ENCODE data around the gene ST8SIA4.

ST8SIA4 gene, protein sequence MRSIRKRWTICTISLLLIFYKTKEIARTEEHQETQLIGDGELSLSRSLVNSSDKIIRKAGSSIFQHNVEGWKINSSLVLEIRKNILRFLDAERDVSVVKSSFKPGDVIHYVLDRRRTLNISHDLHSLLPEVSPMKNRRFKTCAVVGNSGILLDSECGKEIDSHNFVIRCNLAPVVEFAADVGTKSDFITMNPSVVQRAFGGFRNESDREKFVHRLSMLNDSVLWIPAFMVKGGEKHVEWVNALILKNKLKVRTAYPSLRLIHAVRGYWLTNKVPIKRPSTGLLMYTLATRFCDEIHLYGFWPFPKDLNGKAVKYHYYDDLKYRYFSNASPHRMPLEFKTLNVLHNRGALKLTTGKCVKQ
- 43.4 to 183 (median 117) reads per million in 17 experiments for total RNA-seq

GRCh38 chr5:100903039-100903887 is at the start of gene ST8SIA4:
ST8SIA4 (minus strand) TSS chr5:100903282; CDS start chr5:100902955, 327 bp downstream.
- DNase-seq: peak; percentile 91 to 96 (median 94)

- peak; percentile 6 to 55 (median 25) for DNase-seq
These were observed 47.9 kb upstream of the ST8SIA4 start for GRCh38 chr5:100950985-100951384.

GRCh38 chr5:100913298-100913697 is 10.2 kb upstream of the ST8SIA4 start:
- no peak for DNase-seq

DNA sequence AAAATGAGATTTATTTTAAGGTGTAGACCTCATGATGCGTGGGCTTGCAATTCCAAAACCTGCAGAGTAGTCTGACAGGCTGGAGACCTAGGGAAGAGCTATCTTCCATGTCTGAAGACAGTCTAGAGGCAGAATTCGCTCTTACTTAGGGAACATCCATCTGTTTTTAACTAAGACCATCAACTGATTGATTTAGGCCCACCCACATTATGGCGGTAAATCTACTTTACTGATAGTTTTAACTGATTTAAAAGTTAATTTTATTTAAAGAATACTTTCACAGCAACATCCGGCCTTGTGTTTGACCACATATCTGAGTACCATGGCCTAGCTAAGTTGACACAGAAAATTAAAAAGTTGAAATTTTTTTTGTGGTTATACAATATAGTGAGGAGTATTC is 6.0 kb upstream of the ST8SIA4 start:
- DNase-seq: no peak

GRCh38 chr5:100905259-100905914 is 2.3 kb upstream of the ST8SIA4 start:
- no peak for DNase-seq

GRCh38 chr5:100904259-100904861 is 1.3 kb upstream of the ST8SIA4 start:
- DNase-seq: peak in 3 of 4 experiments; percentile 63 to 84 (median 77)

DNA sequence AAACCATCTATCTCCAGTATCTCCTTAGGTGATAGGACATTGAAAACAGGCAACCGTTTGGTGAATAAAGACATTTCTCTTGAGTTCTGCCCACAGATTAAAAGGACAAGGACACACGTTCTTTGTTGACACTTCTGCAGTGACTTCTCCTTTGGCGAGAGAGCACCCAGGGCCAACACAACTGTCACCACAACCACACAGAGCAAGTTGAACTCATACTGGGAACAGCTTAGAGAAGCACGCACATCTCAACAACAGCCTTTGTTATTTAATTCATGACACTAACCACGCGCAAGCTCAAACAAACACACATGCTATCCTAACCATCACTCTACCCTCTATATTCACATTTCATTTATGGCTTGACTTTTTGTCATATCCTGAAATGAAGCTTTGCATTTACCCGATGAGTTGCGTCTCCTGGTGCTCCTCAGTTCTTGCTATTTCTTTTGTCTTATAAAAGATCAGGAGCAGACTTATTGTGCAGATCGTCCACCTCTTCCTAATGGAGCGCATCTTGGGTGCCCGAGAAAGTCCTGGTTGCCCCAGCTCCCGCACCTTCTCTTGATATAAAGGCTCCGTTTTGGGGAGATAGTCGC is 543 bp downstream of the ST8SIA4 start:
- DNase-seq: peak in 3 of 4 experiments; percentile 62 to 68 (median 64)

GRCh38 chr5:100901821-100902341 is 1.2 kb downstream of the ST8SIA4 start:
- peak; percentile 85 to 95 (median 92) for DNase-seq

DNA sequence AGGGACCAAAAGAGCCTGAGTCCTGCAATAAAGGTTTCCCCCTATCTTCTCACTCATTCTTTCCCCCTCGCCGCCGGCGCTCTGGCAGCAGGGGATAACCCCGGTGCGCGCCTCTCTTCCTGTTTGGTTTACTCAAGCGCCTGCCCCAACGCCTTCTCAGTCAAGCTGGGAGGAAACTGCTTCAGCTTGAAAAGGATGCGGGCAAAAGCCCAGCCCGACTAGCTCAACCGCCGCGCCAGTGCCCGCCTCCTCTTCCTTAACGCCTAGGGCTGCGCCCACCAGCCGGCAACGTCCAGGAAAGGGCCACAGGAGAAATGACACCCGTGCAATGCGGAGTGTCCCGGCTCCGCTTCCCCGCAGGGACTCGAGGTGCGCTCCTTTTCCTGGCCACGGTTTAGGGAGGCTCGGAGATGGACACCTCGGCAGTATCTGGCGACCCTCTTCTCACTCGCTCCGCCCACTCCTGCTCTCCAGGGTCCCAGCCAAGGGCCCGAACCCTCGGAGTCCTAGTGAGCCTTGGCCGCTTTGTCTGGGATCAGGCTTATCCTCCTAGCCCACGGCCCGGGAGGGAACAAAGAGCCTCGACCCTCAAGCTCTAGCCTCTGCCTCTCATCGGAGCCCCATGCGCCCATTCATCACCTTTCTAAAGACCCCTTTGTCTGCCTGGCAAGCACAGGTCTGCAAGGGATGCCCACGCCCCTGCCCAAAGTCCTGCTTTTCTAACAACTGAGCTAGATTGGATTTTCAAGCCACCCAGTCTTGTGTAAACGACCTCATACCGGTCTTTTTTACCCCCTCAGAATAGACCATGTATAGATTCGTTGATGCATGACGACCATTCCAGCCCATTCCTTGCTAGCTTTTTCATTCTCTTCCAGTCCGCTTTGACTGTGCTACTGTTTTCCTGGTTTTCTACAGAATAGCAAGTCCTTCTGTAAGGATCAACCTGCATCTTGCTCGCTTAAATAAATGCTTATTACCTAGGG is 2.0 kb downstream of the ST8SIA4 start:
- peak; percentile 83 to 93 (median 92) for DNase-seq

- DNase-seq: peak; percentile 48 to 80 (median 68)
These were observed 2.8 kb downstream of the ST8SIA4 start for GRCh38 chr5:100900142-100900795.

- peak in 1 of 4 experiments; percentile 15 for DNase-seq
These were observed 3.4 kb downstream of the ST8SIA4 start for GRCh38 chr5:100899675-100900074.

DNA sequence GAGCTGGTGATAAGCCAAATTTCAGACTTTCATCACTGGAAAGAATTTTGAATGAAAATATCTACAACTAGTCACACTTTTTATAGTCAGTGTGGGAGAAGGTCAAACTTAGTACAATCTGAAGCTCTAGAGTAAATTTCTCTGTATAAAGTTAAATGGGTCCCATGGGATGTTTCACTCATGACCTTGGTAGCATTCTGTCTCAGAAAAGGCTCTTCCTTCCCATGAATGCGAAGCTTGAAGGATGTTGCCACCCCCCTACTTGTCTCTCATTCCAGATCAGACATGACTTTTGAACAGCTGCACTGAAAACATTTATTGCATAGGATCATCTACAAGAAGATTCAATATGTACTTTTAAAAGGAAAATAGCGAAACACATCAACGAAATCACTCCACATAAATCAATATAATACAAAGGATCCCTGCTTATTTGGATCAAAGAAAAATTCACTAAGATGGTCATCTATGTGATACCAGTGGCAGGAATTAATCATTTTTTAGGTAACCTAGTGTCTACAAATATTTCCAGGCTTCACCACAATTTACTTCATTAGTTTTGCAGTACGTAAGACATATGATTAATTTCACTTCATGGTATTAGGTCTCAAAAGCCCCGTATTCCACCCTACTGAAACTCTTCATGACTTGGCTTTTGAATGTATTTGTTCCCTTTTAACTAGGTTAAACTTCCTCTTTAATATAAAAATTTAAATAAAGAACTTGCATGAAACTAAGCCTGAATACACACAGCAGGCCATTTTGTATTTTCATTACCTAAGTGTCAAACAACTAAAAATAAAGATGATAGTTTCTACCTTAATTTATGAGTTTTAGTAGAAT is 4.4 kb downstream of the ST8SIA4 start:
- DNase-seq: peak in 3 of 4 experiments; percentile 32 to 73 (median 71)

DNA sequence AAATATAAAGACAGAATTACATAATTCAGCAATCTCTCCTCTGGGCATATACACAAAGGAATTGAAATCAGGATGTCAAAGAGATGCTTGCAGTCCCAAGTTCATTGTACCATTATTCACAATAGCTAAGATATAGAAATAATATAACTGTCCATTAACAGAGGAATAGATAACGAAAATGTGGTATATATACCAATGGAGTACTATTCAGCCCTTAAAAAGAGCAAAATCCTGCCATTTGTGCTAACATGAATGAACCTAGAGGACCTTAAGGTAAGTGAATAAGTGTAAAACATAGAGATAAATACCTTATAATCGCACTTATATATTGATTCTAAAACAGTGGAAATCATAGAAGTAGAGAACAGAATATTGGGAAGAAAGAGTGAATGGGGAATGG is 7.0 kb downstream of the ST8SIA4 start:
- DNase-seq: no peak

GRCh38 chr5:100890461-100891008 is 12.5 kb downstream of the ST8SIA4 start:
- peak in 3 of 4 experiments; percentile 5 to 58 (median 54) for DNase-seq

DNA sequence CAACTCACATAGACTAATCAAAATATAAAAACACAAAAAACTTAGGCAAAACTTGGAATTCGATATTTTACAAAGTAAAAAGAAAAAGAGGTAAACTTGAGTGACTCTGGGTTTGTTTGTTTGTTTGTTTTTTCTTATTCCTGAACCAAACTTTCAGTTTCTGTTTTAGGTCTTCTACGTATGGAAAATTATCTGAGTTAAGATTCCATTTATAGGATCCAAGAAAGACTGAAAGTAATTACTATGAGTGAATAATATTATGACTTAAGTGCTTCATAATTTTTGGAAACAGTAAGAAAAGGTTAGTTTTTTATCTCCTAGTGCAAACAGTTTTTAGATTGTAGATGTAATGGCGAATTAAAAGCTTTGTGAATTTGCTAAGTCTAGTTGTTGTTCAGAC is 13.2 kb downstream of the ST8SIA4 start:
- peak in 2 of 4 experiments; percentile 11 to 43 for DNase-seq

- DNase-seq: peak in 2 of 4 experiments; percentile 9 to 27
These were observed 13.8 kb downstream of the ST8SIA4 start for GRCh38 chr5:100889165-100889743.

- DNase-seq: peak; percentile 10 to 69 (median 42)
These were observed 25.8 kb downstream of the ST8SIA4 start for GRCh38 chr5:100877274-100877673.
